NCI-H1048 (cell line): ENCODE results near the gene ZNF462.

Experiments
- DNase-seq: peaks from one replicate; lab custom pipeline; 2025; lab: John Stamatoyannopoulos, UW

ZNF462 gene

DNA sequence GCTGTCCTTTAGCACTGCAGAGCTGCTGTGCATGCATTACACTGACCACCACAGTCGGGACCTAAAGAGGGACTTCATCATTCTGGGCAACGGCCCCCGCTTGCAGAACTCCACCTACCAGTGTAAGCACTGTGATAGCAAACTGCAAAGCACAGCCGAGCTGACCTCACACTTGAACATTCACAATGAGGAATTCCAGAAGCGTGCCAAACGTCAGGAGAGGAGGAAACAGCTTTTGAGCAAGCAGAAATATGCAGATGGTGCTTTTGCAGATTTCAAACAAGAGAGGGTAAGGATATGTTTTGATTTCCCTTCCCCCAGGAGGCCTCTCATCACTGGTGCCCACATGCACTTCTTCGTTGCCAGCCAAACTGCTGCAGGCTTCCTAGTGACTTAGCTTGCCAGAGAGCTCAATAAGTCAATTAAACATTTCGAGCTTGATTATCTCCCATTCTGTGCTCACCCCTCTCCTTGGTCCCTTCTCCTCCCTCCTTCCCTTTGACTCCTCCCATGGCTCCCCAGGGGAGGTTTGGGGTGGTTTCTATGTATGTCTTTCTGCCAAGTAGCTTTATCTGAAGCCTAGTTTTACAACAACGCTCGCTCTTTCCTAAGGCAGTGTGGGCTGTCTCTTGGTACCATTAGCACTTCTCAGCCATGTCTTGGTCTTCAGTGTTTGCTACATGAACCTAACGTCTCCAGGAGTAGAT is 66.7 kb downstream of the ZNF462 start:
- no peak for DNase-seq

DNA sequence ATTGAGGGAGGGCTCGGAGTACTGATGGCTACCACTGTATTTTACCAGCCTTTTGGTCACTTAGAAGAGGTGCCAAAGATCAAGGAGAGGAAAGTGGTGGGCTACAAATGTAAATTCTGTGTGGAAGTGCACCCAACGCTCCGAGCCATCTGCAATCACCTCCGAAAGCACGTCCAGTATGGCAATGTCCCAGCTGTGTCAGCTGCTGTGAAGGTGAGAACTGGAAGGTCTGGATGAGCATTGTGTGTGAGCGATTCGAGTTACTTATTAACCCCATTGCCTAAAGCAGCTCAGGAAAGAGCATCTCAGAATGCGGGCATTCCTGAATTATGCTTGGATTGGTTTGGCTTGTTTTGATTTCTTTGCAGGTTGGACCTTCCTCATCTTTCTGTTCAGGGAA is 67.5 kb downstream of the ZNF462 start:
- no peak for DNase-seq

DNA sequence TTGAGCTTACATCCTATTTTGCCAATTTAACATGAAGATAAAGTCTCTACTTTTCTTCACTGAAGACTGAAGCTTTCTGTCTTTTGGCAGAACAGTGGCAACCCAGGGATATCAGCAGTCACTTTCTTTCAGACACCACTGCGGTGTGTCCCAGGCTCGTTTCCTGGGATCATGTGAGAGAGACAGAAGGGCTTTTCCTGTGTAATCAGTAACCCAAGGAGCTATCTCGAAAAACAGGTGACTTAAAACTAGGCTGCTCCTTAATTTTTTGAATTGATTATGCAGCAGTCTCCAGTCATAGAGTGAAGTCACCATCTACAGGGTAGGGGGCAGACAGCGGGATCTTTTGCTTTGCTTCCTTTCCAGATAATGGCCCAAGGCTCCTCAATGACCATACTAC is 68.5 kb downstream of the ZNF462 start:
- DNase-seq: no peak

DNA sequence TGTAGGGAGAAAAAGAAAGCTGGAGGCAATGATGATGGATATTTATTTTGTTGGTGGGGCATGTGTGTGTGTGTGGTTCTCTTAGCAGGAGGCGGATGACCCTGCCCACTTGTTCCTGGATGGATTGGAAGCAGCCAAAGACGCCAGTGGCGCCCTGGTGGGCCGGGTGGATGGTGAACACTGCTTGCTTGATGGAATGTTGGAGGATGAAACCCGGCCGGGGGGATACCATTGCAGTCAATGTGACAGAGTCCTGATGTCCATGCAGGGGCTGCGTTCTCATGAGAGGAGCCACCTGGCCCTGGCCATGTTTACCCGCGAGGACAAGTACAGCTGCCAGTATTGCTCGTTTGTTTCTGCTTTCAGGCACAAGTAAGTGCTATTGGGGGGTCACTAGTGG is 69.2 kb downstream of the ZNF462 start:
- DNase-seq: no peak

DNA sequence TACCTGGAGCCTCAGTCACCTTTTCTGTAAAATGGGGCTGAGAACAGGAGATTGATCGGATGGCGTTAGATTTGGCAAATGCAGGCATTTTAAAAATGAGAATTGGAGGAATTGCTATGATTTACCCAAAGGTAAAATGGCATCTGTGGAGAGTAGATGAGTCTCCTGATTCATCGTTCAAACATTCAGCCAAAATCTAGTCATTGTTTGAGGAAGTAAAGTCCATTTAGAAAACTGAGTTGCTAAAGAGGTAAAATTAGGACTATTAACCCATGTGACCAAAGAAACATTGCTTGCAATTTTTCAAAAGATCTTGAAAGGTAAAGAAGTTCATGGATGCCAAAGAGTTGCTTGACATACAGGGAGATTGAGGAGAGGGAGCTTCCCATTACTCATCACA is 69.7 kb downstream of the ZNF462 start:
- no peak for DNase-seq

DNA sequence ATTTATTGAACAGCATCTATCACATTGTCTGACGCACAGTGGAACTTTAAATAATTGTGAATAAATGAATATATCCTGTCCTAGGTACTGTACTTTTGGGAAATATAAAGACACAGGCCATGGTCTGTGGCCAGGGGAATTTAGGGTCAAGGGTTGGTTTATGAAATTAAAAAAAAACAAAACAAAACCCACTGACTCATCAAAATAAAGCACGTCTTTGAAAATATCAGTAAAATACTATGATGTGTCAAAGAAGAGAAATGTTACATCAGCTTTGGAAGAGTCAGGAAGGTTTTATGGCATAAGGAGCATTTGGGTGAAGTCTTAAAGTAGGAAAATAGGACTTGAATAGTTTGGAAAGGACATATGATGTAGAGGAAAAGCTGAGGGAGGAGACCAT is 70.5 kb downstream of the ZNF462 start:
- no peak for DNase-seq

DNA sequence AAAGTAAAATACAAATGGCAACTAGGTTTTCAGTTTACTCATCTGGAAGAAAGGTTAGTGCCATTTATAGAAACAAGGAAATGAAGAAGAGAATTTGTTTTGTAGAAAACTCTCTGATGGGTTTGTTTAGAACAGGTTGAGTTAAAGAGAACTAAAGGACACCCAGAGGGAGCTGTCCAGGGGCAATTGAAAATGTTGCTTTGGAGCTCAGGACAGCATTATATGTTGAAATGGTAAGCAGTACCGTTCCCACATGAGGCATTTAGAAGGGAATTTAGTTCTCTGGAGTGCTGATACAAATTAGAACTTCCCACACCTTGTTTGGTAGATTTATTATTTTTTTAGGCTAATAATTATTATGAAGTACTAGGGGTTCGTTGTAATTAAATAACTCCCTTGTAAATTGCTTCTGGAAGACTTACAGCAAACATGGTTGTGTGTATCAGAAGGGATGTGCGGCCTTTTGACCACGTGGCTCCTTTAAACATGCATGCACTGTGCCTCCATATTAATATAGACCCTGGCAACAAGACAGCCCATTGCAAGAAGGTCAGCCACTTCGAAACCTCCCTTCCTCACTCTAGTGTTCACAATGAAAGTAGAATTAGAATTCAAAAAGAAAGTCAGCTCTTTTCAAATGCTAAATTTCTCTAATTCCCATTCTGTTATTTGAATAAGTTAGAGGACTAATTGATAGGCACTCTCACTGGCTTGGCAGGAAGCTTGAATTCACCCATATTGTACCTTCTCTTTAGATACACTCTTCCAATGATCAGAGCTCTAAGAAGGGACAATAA is 71.7 kb downstream of the ZNF462 start:
- DNase-seq: no peak

DNA sequence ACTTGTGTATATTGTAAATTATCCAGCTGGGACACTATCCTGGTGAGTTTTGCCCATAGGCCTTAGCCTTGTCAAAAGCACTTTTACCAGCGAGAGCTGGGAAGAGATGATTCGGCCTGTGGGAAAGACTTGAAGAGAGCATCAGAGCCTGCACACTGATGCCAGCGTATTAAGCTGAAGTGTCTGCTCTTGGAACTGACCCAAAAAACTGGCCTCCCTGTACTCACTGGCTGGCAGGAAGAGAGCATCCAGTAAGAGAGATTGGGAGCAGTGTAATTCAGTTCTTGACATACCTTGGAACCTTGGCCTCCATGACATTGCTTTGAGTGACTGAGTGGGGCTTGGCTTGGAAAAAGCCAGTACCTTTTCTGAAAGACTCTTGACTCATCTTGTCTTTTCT is 73.7 kb downstream of the ZNF462 start:
- no peak for DNase-seq

DNA sequence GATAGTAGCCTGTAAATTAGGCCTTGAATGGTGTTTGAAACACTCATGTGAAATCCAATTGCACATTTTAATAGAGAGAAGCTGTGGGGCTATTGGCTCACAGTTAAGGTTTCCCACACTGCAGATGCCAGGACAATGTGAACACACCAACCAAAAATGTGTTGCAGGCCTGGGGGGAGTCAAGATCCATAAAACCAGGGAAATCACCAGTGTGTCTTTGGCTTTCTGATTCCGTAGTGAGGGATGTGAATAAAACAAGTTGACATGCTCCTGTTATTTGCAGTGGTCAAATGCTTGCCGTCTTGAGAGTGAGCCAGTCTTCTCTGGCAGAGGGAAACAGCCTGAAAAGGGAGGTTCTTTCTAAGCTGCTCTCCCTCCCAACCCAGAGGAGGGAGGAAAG is 79.0 kb downstream of the ZNF462 start:
- DNase-seq: no peak

DNA sequence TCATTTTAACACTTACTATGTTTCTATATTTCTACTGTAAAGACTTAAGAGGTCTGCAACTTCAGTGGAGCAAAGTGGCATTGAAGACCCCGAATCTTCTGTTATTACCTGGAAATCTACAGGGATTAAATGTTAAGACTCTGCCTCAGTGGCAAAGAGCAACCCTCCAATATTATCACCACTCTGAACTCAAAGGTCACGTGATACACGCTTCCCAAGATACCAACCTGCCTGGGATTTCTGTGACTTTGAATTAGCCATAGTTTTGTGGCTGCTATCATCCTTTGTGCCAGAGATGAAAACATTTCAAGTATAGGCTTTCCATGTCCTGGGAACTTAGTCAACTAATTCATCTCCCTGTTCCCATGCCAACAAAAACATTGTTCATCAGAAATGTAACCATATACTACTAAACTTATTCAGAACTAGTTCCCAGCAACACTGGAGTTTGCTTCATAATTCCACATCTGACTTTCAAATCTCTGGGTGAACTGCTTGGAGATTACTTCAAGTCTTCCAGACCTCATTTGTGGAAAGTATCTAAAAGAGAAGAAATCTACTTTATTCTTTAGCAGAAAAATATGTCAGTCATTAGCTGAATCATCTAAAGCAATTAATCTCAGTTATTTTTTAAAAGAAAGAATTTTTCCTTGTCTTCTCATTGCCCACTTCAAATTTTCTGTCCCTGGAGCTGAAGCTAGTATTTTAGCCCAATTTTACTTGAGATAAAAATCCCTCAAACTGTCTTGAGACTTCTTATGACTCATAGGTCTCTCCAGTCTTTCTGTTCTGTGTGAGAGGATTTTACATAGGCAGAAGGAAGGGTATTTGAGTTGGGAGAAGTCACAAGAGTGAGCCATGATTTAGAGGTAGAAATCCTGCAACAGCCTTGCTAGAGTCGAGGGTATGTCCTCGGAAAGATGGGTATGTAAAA is 83.0 kb downstream of the ZNF462 start:
- no peak for DNase-seq

DNA sequence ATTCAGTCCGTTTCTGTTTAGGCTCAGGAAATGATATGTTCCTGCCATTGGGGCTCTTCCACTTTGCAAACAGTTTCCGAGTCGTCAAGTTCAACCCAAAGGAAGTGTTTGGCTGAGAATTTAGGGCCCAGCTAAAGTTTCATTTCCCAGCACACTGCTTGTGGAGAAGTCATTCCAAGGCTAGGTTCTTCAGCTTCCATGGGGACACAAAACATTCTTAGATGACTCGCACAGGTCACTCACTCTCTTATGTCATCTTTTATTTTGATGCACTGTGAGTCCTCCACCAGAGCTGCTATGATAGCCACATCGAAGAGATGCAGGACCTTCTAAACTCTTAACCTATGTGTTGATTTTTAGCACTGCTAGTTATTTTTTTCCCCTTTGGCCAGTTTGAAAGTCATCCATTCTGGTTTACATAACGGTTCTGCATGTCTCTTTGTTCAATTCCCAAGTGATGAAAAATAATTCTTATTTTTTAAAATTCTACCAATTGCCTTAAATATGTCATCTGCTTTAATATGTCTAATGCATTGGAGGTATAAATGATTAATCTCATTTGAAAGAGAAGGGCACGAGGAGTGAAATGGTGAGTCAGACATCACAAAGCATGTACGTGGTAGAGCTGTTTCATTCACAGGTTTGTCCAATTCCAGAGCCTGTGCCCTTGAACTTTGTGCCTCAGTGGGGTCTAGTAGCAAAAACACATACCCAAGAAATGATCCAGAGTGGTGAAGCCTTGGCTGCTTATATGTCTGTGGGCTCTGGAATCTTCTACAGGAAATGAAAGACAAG is 84.3 kb downstream of the ZNF462 start:
- DNase-seq: no peak

DNA sequence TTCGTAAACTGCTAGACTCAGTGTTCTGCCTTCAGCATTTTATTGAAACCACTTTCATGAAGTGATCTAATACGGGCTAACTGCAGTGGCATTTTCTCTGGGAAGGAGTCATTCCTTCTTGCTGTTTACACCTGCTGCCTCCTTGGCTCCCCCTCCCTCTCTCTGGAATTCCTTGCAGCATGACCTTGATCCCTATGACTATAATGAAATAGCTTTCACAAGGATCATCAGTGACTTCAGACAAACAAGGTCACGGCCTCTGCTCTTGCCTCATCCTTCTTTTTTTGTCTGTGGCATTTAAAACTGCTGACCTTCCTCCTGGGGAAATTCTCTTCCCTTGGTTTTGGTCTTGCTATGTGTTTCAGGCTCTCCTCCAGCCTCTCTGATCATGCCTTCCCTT is 90.2 kb downstream of the ZNF462 start:
- DNase-seq: no peak

DNA sequence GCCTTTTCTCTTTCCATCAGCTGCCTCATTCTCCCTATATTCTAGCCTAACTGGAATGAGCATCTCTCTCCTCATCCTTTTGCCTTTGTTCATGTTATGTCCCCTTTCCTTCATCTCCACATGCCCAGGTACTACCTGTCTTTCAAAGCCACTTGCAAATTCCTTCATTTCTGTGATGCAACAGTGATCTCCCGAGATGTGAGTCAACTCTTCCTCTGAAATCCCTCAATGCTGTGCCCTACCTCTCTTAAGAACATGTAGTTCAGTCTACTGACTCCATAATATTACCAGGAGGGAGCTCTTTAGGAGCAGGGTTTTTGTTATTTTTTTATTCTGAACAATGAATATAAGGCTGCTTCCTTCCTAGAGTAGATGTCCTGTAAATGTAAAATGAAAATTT is 91.6 kb downstream of the ZNF462 start:
- DNase-seq: no peak

DNA sequence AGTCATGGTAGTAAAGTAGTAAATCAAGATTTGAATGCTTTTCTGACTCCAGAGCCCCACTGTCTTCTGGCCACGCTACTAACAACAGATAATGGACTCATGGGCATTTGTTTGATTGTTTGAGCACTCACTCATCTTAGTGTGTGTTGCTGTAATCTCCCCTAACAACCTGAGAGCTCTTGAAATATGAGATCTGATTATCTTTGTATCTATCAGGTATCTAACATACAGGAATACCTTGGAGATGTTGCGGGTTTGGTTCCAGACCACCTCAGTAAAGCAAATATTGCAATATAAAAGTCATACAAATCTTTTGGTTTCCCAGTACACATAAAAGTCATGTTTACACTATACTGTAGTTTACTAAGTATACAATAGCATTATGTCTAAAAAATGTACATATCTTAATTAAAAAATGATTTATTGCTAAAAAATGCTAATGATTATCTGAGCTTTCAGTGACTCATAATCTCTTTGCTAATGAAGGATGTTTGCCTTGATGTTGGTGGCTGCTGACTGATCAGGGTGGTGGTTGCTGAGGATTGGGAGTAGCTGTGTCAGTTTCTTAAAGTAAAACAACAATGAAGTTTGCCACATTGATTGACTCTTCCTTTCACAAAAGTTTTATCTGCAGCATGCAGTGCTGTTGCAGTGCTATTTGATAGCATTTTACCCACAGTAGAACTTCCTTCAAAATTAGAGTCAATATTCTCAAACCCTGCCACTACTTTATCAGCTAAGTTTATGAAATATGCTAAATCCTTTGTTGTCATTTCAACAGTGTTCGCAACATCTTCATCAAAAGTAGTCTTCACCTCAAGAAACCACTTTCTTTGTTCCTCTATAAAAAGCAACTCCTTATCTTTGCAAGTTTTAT is 92.2 kb downstream of the ZNF462 start:
- no peak for DNase-seq

DNA sequence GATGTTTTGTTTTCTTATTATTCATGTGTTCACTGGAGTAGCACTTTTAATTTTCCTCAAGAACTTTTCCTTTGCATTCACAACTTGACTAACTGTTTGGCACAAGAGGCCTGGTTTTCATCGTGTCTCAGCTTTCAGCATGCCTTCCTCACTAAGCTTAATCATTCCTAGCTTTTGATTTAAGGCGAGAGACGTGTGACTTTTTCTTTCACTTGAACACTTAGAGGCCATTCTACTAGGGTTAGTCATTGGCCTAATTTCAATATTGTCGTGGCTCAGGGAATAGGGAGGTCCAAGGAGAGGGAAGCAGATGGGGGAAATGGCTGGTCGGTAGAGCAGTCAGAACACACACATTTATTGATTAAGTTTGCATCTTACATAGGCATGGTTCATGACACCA is 94.0 kb downstream of the ZNF462 start:
- no peak for DNase-seq

DNA sequence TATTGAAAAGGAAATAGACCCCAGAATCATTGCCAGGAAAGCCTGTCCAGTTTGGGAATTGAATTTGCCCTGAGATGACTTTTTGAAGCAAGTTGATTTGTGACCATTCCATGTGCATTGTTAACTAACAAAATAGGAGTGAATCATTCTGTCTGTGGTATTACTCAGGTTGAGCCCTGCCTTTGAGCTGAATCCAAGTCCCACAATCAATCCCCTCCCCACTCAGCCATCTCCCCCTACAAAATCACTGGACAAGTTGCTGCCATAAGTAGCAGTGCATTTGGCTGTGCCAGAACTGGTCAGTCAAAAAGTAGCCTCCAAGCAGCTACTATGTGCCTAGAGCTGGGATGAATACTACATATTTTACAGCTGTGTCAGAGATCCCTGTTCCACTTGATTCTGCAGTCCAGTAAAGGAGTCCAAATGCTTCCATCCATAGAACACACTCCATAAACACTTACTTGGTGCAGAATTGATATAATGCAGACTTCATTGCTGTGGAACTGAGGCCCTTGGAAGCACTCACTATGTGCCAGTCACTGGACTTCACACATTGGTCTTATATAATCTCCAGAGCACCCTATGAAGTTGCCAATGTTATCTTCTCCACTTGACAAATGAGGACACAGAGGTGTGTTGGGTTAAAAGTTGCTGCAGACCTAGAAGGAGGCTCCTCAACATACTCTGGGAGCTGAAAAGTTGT is 96.1 kb downstream of the ZNF462 start:
- DNase-seq: no peak

DNA sequence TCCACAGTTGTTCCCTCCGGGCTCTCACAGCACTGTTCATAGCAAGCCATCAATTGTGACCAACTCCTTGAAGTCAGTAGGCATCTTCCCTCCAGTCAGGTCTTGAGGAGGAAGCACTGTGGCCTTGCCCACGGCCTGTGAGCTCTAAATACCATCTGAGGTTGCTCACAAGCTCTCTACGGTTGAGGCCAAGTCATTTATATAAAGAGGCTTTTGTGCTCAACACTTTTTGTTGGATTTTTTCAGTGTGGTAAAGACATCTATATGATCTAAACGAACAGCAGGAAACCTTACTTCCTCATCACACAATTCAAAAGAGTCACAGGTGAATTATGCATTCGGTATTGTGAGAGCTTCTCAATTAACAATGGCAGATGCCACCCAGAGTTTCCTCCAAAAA is 97.3 kb downstream of the ZNF462 start:
- DNase-seq: no peak

DNA sequence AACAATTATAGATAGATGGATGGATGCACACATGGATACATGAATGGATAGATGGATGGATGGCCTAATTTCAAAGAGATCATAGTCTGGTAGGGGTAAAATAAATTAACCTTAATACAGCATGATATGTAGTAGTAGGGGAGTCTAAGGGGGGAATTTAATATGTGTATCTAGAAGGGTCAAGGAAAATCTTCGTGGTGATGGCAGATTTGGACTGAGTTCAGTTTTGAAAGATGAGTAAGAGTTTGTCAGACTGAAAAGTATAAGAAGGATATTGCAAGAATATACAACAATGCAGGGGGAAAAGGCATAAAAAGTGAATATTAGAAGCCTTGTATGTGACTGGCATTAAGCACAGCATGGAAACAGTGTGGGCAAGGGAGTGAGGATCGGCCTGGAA is 98.7 kb downstream of the ZNF462 start:
- DNase-seq: no peak

DNA sequence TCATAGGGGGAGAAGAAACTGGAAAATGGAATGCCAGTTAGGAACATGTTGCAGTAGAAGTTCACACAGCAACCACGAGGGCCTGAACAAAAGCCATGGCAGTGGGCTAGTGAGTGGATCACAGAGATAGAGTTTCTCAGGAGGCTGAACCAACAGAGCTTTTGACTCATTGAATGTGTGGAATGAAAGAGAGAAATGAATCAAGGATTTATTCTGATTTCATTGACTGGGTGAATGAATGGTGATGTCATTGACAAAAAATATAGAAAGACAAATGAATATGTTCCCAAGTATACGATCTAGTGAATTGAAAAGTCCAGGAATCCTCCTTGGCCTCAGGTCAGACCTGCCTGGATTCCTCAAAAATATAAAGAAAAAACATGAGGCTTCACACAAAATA is 99.2 kb downstream of the ZNF462 start:
- DNase-seq: no peak
